GM23248 (cell line): ENCODE data around the gene ZSCAN4. TPM values are rescaled to one million over a fixed set of nuclear protein-coding genes. Genes with fewer than 3 reads are reported as not detected.

Experiments
- DNase-seq: peaks from one replicate; pipeline ENCODE4 v3.0.0-alpha.2; 2015
- H2AFZ ChIP-seq: fragments of 200-600 bp; sonication (generic); 2 replicates; pipeline ENCODE4 v1.6.1; 2016; ENCODE audit warnings: antibody characterized with exemption
- H3F3A ChIP-seq: fragments of 200-600 bp; sonication (generic); 2 replicates; pipeline ENCODE4 v1.6.1; 2016; ENCODE audit warnings: mild to moderate bottlenecking, antibody characterized with exemption, mixed run types; ENCODE audit not compliant: insufficient read depth
- H3K27ac ChIP-seq: fragments of 200-600 bp; sonication (generic); 2 replicates; pipeline ENCODE4 v1.5.1; 2016; ENCODE audit warnings: mild to moderate bottlenecking
- H3K27me3 ChIP-seq: fragments of 200-600 bp; sonication (generic); replicated peaks from 2 replicates; pipeline ENCODE4 v1.6.1; 2016; ENCODE audit warnings: mild to moderate bottlenecking; ENCODE audit not compliant: insufficient read depth
- H3K36me3 ChIP-seq: fragments of 200-600 bp; sonication (generic); 2 replicates; pipeline ENCODE4 v1.6.1; 2016; ENCODE audit warnings: low read depth, mild to moderate bottlenecking
- H3K4me1 ChIP-seq: fragments of 200-600 bp; sonication (generic); 2 replicates; pipeline ENCODE4 v1.6.1; 2016; ENCODE audit warnings: mild to moderate bottlenecking; ENCODE audit not compliant: insufficient read depth
- H3K4me2 ChIP-seq: fragments of 200-600 bp; sonication (generic); one replicate; pipeline ENCODE4 v1.6.1; 2016; ENCODE audit warnings: mild to moderate bottlenecking; ENCODE audit not compliant: unreplicated experiment
- H3K4me3 ChIP-seq: fragments of 200-600 bp; sonication (generic); 2 replicates; pipeline ENCODE4 v1.5.1; 2016; ENCODE audit warnings: mild to moderate bottlenecking
- H3K79me2 ChIP-seq: fragments of 200-600 bp; sonication (generic); 2 replicates; pipeline ENCODE4 v1.6.1; 2016; ENCODE audit warnings: mild to moderate bottlenecking; ENCODE audit not compliant: insufficient read depth
- H3K9ac ChIP-seq: fragments of 200-600 bp; sonication (generic); 2 replicates; pipeline ENCODE4 v1.6.1; 2016; ENCODE audit warnings: mild to moderate bottlenecking
- H3K9me2 ChIP-seq: fragments of 200-600 bp; sonication (generic); 2 replicates; pipeline ENCODE4 v1.6.1; 2016; ENCODE audit warnings: mixed run types, mild to moderate bottlenecking, moderate library complexity; ENCODE audit not compliant: insufficient read depth
- H3K9me3 ChIP-seq: fragments of 200-600 bp; sonication (generic); one replicate; pipeline ENCODE4 v1.6.1; 2017; ENCODE audit warnings: low read depth
- H4K20me1 ChIP-seq: fragments of 200-600 bp; sonication (generic); 2 replicates; pipeline ENCODE4 v1.6.0; 2016; ENCODE audit not compliant: insufficient read depth
- EZH2 ChIP-seq: fragments of 200-600 bp; sonication (generic); IDR thresholded peaks from 2 replicates; pipeline ENCODE4 v1.6.1; 2018; ENCODE audit warnings: antibody characterized with exemption, mild to moderate bottlenecking; ENCODE audit not compliant: insufficient read depth, poor library complexity, severe bottlenecking
- EZH2phosphoT487 ChIP-seq: fragments of 200-600 bp; sonication (generic); IDR thresholded peaks from 2 replicates; pipeline ENCODE4 v1.6.1; 2018; ENCODE audit warnings: antibody characterized with exemption, moderate library complexity, mild to moderate bottlenecking, low read depth; ENCODE audit not compliant: insufficient read depth
- WGBS, 2 experiments: methylation state at CpG; one replicate each; pipeline ENCODE4 v1.1.6; 2015 to 2017; ENCODE audit warnings: low lambda C conversion rate in 2 of 2, low coverage in 1 of 2; ENCODE audit errors: missing lambda C conversion rate in 2 of 2; 5-methylcytosine and 5-hydroxymethylcytosine counted together
- in situ Hi-C: fragments of 300-500 bp; cut with MboI; formaldehyde crosslinking; loops from 2 replicates; pipeline ENCODE4 v1.15.0; 2020
- polyA plus RNA-seq: library from polyadenylated mRNA; unstranded; fragments of >200 nt; fragmentation: Nextera tagmentation; extraction: Ambion mirVana; gene quantifications from 2 replicates; pipeline ENCODE4 v1.2.1, GENCODE V29; 2016
- total RNA-seq: library from RNA; depleted of rRNA; stranded (reverse); fragments of >200 nt; shearing (Covaris generic); gene quantifications from 2 replicates; pipeline ENCODE4 v1.2.3, GENCODE V29; 2014

ZSCAN4 gene
- total and polyA plus RNA-seq, 2 experiments from 2014 or later: not detected

GRCh38 chr19:57648331-57649003, 20.3 kb upstream of the ZSCAN4 start:
- H3K4me2 ChIP-seq: no peak overlapping the region
- H4K20me1 ChIP-seq: no peaks in the 10 kb centered on the region
- no peaks in the 10 kb centered on the region for H3K9me3 ChIP-seq
- H3K27ac ChIP-seq: no peak overlapping the region
- no peak overlapping the region for H2AFZ ChIP-seq
- in situ Hi-C loops: no loop called here
- 47 to 53% methylated on average over 6 of the region's 6 CpGs for WGBS, 2 experiments
- no peak for DNase-seq
- no peaks in the 10 kb centered on the region for H3K36me3 ChIP-seq
- no peaks in the 10 kb centered on the region for H3K79me2 ChIP-seq
- TF ChIP-seq EZH2phosphoT487: no peak
- no peak for TF ChIP-seq EZH2
- H3K4me1 ChIP-seq: no peaks in the 10 kb centered on the region
- H3K4me3 ChIP-seq: no peak overlapping the region
- no peaks in the 10 kb centered on the region for H3K9me2 ChIP-seq
- H3K27me3 ChIP-seq: no peaks in the 10 kb centered on the region; the same call in 1 of the 2 replicates
- no peak overlapping the region for H3K9ac ChIP-seq
- H3F3A ChIP-seq: no peaks in the 10 kb centered on the region

GRCh38 chr19:57651654-57651996, 17.1 kb upstream of the ZSCAN4 start:
- H3K9me2 ChIP-seq: no peaks in the 10 kb centered on the region
- H3F3A ChIP-seq: no peaks in the 10 kb centered on the region
- H3K79me2 ChIP-seq: no peaks in the 10 kb centered on the region
- no peak overlapping the region for H3K4me2 ChIP-seq
- no peaks in the 10 kb centered on the region for H3K9me3 ChIP-seq
- H3K9ac ChIP-seq: no peak overlapping the region
- TF ChIP-seq EZH2phosphoT487 (no peak), EZH2 (no peak)
- no peaks in the 10 kb centered on the region for H3K4me1 ChIP-seq
- 21 to 30% methylated on average over 6 of the region's 6 CpGs for WGBS, 2 experiments
- no peaks in the 10 kb centered on the region for H4K20me1 ChIP-seq
- H3K36me3 ChIP-seq: no peaks in the 10 kb centered on the region
- DNase-seq: no peak
- H2AFZ ChIP-seq: no peak overlapping the region
- no peaks in the 10 kb centered on the region; the same call in 1 of the 2 replicates for H3K27me3 ChIP-seq
- H3K4me3 ChIP-seq: no peak overlapping the region
- H3K27ac ChIP-seq: no peak overlapping the region
- in situ Hi-C loops: no loop called here

GRCh38 chr19:57653689-57654088, 15.0 kb upstream of the ZSCAN4 start:
- in situ Hi-C loops: no loop called here
- Histone ChIP-seq H3K4me3 (no peak overlapping the region), H3K79me2 (no peaks in the 10 kb centered on the region), H3K4me2 (no peak overlapping the region), H4K20me1 (no peaks in the 10 kb centered on the region), H3K9me3 (no peaks in the 10 kb centered on the region), H3K4me1 (no peaks in the 10 kb centered on the region), H3K9me2 (no peaks in the 10 kb centered on the region), H3K27me3 (no peaks in the 10 kb centered on the region; the same call in 1 of the 2 replicates), H3K36me3 (no peaks in the 10 kb centered on the region), H3F3A (no peaks in the 10 kb centered on the region), H3K9ac (no peak overlapping the region), H3K27ac (no peak overlapping the region), H2AFZ (no peak overlapping the region)
- DNase-seq: no peak
- TF ChIP-seq EZH2 (no peak), EZH2phosphoT487 (no peak)
- 9 to 27% methylated on average over 2 of the region's 2 CpGs for WGBS, 2 experiments

GRCh38 chr19:57655443-57655842, 13.3 kb upstream of the ZSCAN4 start:
- Histone ChIP-seq H3K9ac (no peak overlapping the region), H3K4me3 (no peak overlapping the region), H3K4me1 (no peaks in the 10 kb centered on the region), H3F3A (no peaks in the 10 kb centered on the region), H4K20me1 (no peaks in the 10 kb centered on the region), H3K4me2 (no peak overlapping the region), H3K9me3 (no peaks in the 10 kb centered on the region), H3K9me2 (no peaks in the 10 kb centered on the region), H3K36me3 (no peaks in the 10 kb centered on the region), H3K27me3 (peaks cover 17% of the 10 kb centered on the region), H3K79me2 (no peaks in the 10 kb centered on the region), H2AFZ (no peak overlapping the region), H3K27ac (no peak overlapping the region)
- TF ChIP-seq EZH2: no peak
- no peak for TF ChIP-seq EZH2phosphoT487
- 34 to 59% methylated on average over 1 of the region's 1 CpG for WGBS, 2 experiments
- in situ Hi-C loops: no loop called here
- DNase-seq: no peak
